ENCODE results near the gene XRRA1. TPM values are rescaled to one million over a fixed set of nuclear protein-coding genes. Genes with fewer than 3 reads are reported as not detected.
"Not testable (repeated sequence)": the region's sequence is repeated elsewhere in the genome, so short reads cannot be mapped to it uniquely, and the experiment has no call there.

The XRRA1 gene
- total RNA-seq, 1 experiment from 2014 or later: 26.0 TPM

- no peak for DNase-seq (ENCODE audit: low read depth)
- in situ Hi-C loops (cut with HindIII; ENCODE audit: low pct_unique_long_range_greater_than_20kb, low sequenced_read_pairs): no loop called here
These were observed 102.8 kb downstream of the XRRA1 start for GRCh38 chr11:74845978-74846517.

- in situ Hi-C loops (cut with HindIII; ENCODE audit: low pct_unique_long_range_greater_than_20kb, low sequenced_read_pairs): no loop called here
- DNase-seq (ENCODE audit: low read depth): no peak
These were observed 104.0 kb downstream of the XRRA1 start for GRCh38 chr11:74844865-74845264.

- in situ Hi-C loops (cut with HindIII; ENCODE audit: low pct_unique_long_range_greater_than_20kb, low sequenced_read_pairs): no loop called here
- no peak for DNase-seq (ENCODE audit: low read depth)
These were observed 104.8 kb downstream of the XRRA1 start for GRCh38 chr11:74844072-74844471.

GRCh38 chr11:74842967-74843366 is 105.9 kb downstream of the XRRA1 start:
- no peak for DNase-seq (ENCODE audit: low read depth)
- in situ Hi-C loops (cut with HindIII; ENCODE audit: low pct_unique_long_range_greater_than_20kb, low sequenced_read_pairs): no loop called here

GRCh38 chr11:74840486-74840885 is 108.4 kb downstream of the XRRA1 start:
- in situ Hi-C loops (cut with HindIII; ENCODE audit: low pct_unique_long_range_greater_than_20kb, low sequenced_read_pairs): no loop called here
- DNase-seq (ENCODE audit: low read depth): no peak

- in situ Hi-C loops (cut with HindIII; ENCODE audit: low pct_unique_long_range_greater_than_20kb, low sequenced_read_pairs): no loop called here
- no peak for DNase-seq (ENCODE audit: low read depth)
These were observed 108.9 kb downstream of the XRRA1 start for GRCh38 chr11:74839971-74840370.

GRCh38 chr11:74839446-74839845 is 109.4 kb downstream of the XRRA1 start:
- in situ Hi-C loops (cut with HindIII; ENCODE audit: low pct_unique_long_range_greater_than_20kb, low sequenced_read_pairs): no loop called here

GRCh38 chr11:74838188-74838587 is 110.7 kb downstream of the XRRA1 start:
- in situ Hi-C loops (cut with HindIII; ENCODE audit: low pct_unique_long_range_greater_than_20kb, low sequenced_read_pairs): no loop called here
- no peak for DNase-seq (ENCODE audit: low read depth)

More at GRCh38 chr11:74839446-74839845, 109.4 kb downstream of the XRRA1 start:
- DNase-seq (ENCODE audit: low read depth): no peak

- no peak for DNase-seq (ENCODE audit: low read depth)
- in situ Hi-C loops (cut with HindIII; ENCODE audit: low pct_unique_long_range_greater_than_20kb, low sequenced_read_pairs): no loop called here
These were observed 111.7 kb downstream of the XRRA1 start for GRCh38 chr11:74837191-74837590.

GRCh38 chr11:74826901-74827300 is 122.0 kb downstream of the XRRA1 start:
- in situ Hi-C loops (cut with HindIII; ENCODE audit: low pct_unique_long_range_greater_than_20kb, low sequenced_read_pairs): no loop called here

GRCh38 chr11:74825596-74825995 is 123.3 kb downstream of the XRRA1 start:
- DNase-seq (ENCODE audit: low read depth); in situ Hi-C loops (cut with HindIII; ENCODE audit: low pct_unique_long_range_greater_than_20kb, low sequenced_read_pairs): not testable (repeated sequence)

More at GRCh38 chr11:74826901-74827300, 122.0 kb downstream of the XRRA1 start:
- no peak for DNase-seq (ENCODE audit: low read depth)

GRCh38 chr11:74824285-74824982 is 124.5 kb downstream of the XRRA1 start:
- in situ Hi-C loops (cut with HindIII; ENCODE audit: low pct_unique_long_range_greater_than_20kb, low sequenced_read_pairs): no loop called here
- DNase-seq (ENCODE audit: low read depth): no peak

- no peak for DNase-seq (ENCODE audit: low read depth)
- in situ Hi-C loops (cut with HindIII; ENCODE audit: low pct_unique_long_range_greater_than_20kb, low sequenced_read_pairs): no loop called here
These were observed 126.7 kb downstream of the XRRA1 start for GRCh38 chr11:74822170-74822569.

GRCh38 chr11:74820763-74821162 is 128.1 kb downstream of the XRRA1 start:
- no peak for DNase-seq (ENCODE audit: low read depth)
- in situ Hi-C loops (cut with HindIII; ENCODE audit: low pct_unique_long_range_greater_than_20kb, low sequenced_read_pairs): no loop called here

- in situ Hi-C loops (cut with HindIII; ENCODE audit: low pct_unique_long_range_greater_than_20kb, low sequenced_read_pairs): no loop called here
- DNase-seq (ENCODE audit: low read depth): no peak
These were observed 129.5 kb downstream of the XRRA1 start for GRCh38 chr11:74819400-74819799.

GRCh38 chr11:74818283-74818946 is 130.5 kb downstream of the XRRA1 start:
- no peak for DNase-seq (ENCODE audit: low read depth)
- in situ Hi-C loops (cut with HindIII; ENCODE audit: low pct_unique_long_range_greater_than_20kb, low sequenced_read_pairs): no loop called here

- in situ Hi-C loops (cut with HindIII; ENCODE audit: low pct_unique_long_range_greater_than_20kb, low sequenced_read_pairs): no loop called here
- no peak for DNase-seq (ENCODE audit: low read depth)
These were observed 132.2 kb downstream of the XRRA1 start for GRCh38 chr11:74816664-74817063.

- no peak for DNase-seq (ENCODE audit: low read depth)
- in situ Hi-C loops (cut with HindIII; ENCODE audit: low pct_unique_long_range_greater_than_20kb, low sequenced_read_pairs): no loop called here
These were observed 132.9 kb downstream of the XRRA1 start for GRCh38 chr11:74815966-74816365.

- in situ Hi-C loops (cut with HindIII; ENCODE audit: low pct_unique_long_range_greater_than_20kb, low sequenced_read_pairs): no loop called here
- no peak for DNase-seq (ENCODE audit: low read depth)
These were observed 139.1 kb downstream of the XRRA1 start for GRCh38 chr11:74809801-74810200.

- in situ Hi-C loops (cut with HindIII; ENCODE audit: low pct_unique_long_range_greater_than_20kb, low sequenced_read_pairs): no loop called here
- no peak for DNase-seq (ENCODE audit: low read depth)
These were observed 142.6 kb downstream of the XRRA1 start for GRCh38 chr11:74806267-74806666.
